Hematopoietic multipotent progenitor cell treated with erythropoietin and hydrocortisone succinate and interleukin-3 and kit ligand, for 6 days (in vitro differentiated cells): ENCODE measurements around the gene TSPAN5.
"Not testable (repeated sequence)": the region's sequence is repeated elsewhere in the genome, so short reads cannot be mapped to it uniquely, and the experiment has no call there.

ENCODE experiments used
- DNase-seq: peaks from one replicate; pipeline ENCODE4 v3.0.0-alpha.2; 2015

TSPAN5 gene

DNA sequence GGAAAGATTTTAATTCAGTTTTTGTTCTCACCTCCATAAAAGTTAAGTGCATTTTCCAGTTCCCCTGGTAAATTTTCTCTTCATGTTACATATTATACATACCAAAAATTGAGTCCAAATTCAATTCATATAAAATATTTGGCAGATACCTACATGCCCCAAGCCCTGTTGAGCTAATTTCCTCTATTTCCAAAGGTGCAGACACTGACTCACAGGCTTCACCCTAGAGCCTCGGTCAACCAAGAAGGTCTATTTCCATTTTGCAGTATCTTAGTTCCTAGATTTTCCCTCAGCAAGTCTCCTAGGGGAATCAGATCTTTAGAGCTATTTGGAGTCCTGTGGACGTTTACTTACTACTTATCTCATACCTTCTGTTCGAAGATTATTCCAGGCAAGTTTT is 174.4 kb downstream of the TSPAN5 start:
- no peak for DNase-seq

DNA sequence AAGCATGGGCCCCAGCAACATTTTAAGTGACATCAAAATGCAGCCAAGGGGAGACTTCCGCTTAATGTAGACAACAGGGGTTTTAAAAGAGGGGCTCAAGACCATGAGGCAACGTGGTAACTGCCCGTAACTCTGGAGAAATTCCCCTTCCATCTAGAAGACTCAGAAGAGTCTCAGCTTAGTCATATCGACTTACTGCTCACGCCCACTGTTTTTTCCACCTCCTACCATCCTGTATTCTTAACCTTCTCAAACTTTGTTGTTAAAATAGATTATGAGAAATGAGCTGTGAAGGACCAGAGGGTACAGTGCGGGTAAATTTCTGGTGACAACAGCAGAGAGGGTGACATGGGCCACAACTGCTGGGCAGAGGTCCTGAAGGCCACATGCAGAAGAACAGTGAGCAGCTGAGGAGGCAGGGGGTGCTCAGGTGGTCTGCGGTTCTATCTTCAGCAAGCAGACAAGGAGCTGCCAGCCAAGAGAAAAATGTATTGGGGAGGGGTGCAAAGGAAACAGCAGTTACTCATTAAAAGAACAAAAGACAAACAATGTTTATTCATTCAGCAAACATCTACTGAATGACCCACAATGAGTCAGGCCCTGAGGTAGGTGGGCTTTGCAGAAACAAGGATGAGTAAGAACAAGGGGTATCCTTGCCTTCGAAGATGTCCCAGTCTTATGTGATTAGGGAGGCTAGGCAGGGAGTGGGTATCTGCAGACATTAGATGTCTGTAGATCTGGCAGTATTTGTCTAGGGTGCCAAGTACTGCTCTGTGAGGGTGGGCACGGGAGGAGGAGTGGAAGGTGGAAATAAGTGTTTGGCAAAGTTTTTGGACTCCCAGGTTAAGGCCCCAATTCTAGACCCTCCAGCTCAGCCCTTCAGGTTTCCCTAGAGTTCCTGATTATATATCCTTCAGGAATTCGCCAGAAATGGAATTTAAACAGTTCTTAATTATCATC is 175.3 kb downstream of the TSPAN5 start:
- DNase-seq: no peak

GRCh38 chr4:98482503-98482846 is 175.9 kb downstream of the TSPAN5 start:
- no peak for DNase-seq

- no peak for DNase-seq
Measured at GRCh38 chr4:98481167-98481566, 177.2 kb downstream of the TSPAN5 start.

GRCh38 chr4:98480535-98480934 is 177.9 kb downstream of the TSPAN5 start:
- no peak for DNase-seq

DNA sequence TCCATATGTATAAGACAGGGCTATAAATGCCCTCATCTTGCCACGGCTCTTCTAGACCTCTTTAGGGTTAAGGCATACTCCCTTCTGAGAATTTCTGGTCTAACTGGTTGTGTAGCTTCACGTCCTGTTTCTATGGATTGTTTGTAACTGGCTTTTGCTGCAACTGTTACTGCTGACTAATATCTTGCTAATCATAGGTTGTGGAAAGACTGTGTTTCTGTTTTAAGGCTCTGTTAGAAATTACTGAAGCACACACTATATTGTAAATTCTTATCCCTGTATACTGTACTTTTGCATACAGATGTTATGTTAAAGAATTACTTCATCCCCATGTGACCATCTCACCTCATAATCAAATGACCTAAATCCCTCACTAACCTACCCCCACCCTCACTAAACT is 178.8 kb downstream of the TSPAN5 start:
- not testable (repeated sequence) for DNase-seq

- DNase-seq: no peak
Measured at GRCh38 chr4:98476891-98477290, 181.5 kb downstream of the TSPAN5 start.

DNA sequence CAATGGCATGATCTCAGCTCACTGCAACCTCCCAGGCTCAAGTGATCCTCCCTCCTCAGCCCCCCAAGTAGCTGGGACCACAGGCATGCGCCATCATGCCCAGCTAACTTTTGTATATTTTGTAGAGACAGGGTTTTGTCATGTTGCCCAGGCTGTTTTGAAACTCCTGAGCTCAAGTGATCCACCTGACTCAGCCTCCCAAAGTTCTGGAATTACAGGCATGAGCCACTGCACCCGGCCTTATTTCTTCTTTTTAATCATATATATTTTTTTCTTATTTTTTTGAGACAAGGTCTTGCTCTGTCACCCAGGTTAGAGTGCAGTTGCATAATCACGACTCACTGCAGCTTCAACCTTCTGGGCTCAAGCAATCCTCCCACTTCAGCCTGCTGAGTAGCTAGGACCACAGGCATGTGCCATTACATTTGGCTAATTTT is 184.0 kb downstream of the TSPAN5 start:
- DNase-seq: no peak

- no peak for DNase-seq
Measured at GRCh38 chr4:98473046-98473445, 185.4 kb downstream of the TSPAN5 start.

- peak; percentile 29 for DNase-seq
Measured at GRCh38 chr4:98470831-98471230, 187.6 kb downstream of the TSPAN5 start.

GRCh38 chr4:98470366-98470765 is 188.0 kb downstream of the TSPAN5 start:
- no peak for DNase-seq

DNA sequence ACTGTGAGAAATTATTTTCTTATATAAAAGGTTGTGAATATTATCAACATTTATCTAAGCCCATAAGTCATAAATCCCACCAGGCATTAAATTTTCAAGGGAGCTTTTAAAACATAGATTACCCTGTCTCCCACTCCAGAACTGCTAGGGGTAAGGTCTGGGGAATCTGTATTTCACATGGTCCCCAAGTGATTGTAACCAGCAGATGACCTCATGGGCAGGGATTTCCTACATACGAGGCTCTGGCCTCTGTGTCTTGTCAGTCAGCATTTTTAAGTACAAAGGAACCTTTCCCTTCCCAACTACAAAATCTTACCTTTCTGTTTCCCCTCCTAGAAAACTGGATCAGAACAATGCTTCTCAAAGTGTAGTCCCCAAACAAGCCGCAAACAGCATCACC is 188.6 kb downstream of the TSPAN5 start:
- no peak for DNase-seq

DNA sequence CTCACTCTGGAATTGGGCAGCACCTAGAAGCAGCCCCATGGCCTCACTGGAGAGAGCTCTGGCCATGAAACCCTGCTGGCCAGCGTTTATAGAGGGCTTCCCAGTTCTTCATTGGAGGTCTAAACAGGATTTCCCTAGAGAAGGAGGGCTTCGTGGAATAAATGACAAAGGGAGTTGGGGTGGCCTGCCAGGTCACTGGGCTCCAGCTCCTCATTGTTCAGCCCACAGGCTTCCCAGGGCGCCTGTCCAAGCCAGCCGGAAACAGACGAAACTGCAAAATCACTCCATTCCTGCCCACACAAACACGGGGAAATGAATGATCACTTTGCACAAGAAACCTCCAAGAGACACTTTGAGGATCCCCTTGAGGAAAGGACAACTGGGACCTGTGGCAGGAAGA is 189.7 kb downstream of the TSPAN5 start:
- no peak for DNase-seq

- DNase-seq: peak; percentile 93
Measured at GRCh38 chr4:98467627-98468072, 190.8 kb downstream of the TSPAN5 start.

GRCh38 chr4:98466868-98467599 is 191.4 kb downstream of the TSPAN5 start:
- no peak for DNase-seq

GRCh38 chr4:98462487-98462886 is 195.9 kb downstream of the TSPAN5 start:
- DNase-seq: no peak

DNA sequence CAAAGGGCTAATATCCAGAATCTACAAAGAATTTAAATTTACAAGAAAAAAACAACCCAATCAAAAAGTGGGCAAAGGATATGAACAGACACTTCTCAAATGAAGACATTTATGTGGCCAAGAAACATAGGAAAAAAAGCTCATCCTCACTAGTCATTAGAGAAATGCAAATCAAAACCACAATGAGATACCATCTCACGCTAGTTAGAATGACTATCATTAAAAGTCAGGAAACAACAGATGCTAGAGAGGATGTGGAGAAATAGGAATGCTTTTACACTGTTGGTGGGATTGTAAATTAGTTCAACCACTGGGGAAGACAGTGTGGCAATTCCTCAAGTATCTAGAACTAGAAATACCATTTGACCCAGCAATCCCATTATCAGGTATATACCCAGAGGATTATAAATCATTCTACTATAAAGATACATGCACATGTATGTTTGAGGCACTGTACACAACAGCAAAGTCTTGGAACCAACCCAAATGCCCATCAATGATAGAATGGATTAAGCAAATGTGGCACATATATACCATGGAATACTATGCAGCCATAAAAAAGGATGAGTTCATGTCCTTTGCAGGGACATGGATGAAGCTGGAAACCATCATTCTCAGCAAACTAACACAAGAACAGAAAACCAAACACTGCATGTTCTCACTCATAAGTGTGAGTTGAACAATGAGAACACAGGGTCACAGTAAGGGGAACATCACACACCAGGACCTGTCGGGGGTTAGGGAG is 197.1 kb downstream of the TSPAN5 start:
- DNase-seq: not testable (repeated sequence)

- DNase-seq: not testable (repeated sequence)
Measured at GRCh38 chr4:98457422-98457821, 201.0 kb downstream of the TSPAN5 start.

DNA sequence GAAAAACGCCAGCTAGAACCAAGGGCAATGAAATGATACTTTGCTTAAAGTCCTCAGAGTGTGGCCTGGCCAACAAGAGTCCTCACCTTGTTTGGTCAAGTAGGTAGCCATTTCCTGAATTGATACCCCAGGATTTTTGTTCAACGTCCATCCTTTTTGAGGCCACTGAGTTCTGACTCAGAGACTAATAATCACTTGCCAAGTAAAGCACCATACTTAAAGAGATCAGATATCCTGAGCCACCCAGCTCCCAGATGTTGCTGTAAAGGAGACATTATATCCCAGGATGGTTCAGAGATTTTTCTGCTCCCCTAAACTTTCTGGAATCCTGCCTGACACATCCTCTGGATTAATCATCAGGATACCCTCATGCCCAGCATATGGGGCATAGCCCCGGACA is 206.3 kb downstream of the TSPAN5 start:
- no peak for DNase-seq

DNA sequence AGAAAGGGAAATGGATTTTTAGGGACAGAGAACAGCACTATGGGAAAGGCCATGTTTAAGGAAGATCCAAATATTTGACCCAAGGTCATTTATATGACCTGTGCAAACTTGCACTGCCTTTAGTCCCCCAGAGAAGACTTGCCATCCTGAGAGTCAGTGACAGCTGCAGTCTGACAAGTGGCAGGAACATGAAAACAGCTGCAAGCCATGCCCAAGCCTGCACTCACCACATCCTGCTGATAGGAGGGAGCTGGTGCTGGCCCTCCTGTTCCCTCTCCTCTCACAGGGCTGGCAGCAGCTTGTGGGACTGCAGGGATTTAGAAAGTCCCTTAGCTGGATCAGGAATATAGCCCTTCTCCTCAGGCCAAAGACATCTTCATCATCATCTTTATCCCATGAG is 209.5 kb downstream of the TSPAN5 start:
- DNase-seq: peak; percentile 79

- DNase-seq: peak; percentile 36
Measured at GRCh38 chr4:98447648-98448047, 210.8 kb downstream of the TSPAN5 start.

GRCh38 chr4:98446499-98447375 is 211.7 kb downstream of the TSPAN5 start:
- DNase-seq: peak; percentile 86
